GM12865 (cell line): ENCODE data around the gene USP17L21.
"Not testable (repeated sequence)": the region's sequence is repeated elsewhere in the genome, so short reads cannot be mapped to it uniquely, and the experiment has no call there.

Experiments used
- DNase-seq: peaks from one replicate; pipeline ENCODE4 v3.0.0; 2010; ENCODE audit warnings: low read depth
- H3K4me3 ChIP-seq: 2 replicates; pipeline ENCODE4 v1.5.1; 2011; ENCODE audit warnings: mild to moderate bottlenecking, low read depth, low read length, control low read depth

The USP17L21 gene, protein sequence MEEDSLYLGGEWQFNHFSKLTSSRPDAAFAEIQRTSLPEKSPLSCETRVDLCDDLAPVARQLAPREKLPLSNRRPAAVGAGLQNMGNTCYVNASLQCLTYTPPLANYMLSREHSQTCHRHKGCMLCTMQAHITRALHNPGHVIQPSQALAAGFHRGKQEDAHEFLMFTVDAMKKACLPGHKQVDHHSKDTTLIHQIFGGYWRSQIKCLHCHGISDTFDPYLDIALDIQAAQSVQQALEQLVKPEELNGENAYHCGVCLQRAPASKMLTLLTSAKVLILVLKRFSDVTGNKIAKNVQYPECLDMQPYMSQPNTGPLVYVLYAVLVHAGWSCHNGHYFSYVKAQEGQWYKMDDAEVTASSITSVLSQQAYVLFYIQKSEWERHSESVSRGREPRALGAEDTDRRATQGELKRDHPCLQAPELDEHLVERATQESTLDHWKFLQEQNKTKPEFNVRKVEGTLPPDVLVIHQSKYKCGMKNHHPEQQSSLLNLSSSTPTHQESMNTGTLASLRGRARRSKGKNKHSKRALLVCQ

GRCh38 chr4:9262572-9262971 lies at the start of gene USP17L21:
Gene USP17L21, plus strand, starts transcription at chr4:9262872. Its CDS starts 0 bp downstream, at chr4:9262872.
- not testable (repeated sequence) for H3K4me3 ChIP-seq, DNase-seq

GRCh38 chr4:9214701-9215100 lies 48.0 kb upstream of the USP17L21 start:
- not testable (repeated sequence) for H3K4me3 ChIP-seq, DNase-seq

DNA sequence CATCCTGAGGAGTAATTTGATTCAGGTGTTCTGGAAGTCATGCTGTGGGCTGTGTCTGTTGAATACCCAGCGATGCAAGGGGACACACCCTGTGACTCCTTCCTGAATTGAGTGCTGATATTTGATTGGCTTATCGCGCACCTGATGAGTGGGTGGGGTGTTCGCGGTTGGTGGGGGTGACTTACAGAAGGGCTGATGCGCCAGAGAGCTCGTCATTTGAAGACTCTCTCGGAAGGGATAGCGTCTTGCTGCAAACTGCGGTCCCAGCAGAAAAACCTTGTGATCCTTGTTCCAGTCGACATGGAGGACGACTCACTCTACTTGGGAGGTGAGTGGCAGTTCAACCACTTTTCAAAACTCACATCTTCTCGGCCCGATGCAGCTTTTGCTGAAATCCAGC lies 47.6 kb upstream of the USP17L21 start, which contains the start of gene USP17L11:
TSS of gene USP17L11 (plus strand) at position 301 of the 400 bp plus-strand sequence. CDS start at position 301, 0 bp downstream.
- not testable (repeated sequence) for DNase-seq

DNA sequence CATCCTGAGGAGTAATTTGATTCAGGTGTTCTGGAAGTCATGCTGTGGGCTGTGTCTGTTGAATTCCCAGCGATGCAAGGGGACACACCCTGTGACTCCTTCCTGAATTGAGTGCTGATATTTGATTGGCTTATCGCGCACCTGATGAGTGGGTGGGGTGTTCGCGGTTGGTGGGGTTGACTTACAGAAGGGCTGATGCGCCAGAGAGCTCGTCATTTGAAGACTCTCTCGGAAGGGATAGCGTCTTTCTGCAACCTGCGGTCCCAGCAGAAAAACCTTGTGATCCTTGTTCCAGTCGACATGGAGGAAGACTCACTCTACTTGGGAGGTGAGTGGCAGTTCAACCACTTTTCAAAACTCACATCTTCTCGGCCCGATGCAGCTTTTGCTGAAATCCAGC lies 42.8 kb upstream of the USP17L21 start, which contains the start of gene USP17L12:
TSS of gene USP17L12 (plus strand) at position 301 of the 400 bp plus-strand sequence. CDS start at position 301, 0 bp downstream.
- not testable (repeated sequence) for H3K4me3 ChIP-seq, DNase-seq

More for the DNA sequence above, 47.6 kb upstream of the USP17L21 start, which contains the start of gene USP17L11:
- H3K4me3 ChIP-seq, result not testable (repeated sequence)

- DNase-seq, H3K4me3 ChIP-seq: not testable (repeated sequence)
Observed at GRCh38 chr4:9224596-9224995, 38.1 kb upstream of the USP17L21 start, which contains the start of gene USP17L13. Gene USP17L13, plus strand, starts transcription at chr4:9224896. Its CDS starts 0 bp downstream, at chr4:9224896.

DNA sequence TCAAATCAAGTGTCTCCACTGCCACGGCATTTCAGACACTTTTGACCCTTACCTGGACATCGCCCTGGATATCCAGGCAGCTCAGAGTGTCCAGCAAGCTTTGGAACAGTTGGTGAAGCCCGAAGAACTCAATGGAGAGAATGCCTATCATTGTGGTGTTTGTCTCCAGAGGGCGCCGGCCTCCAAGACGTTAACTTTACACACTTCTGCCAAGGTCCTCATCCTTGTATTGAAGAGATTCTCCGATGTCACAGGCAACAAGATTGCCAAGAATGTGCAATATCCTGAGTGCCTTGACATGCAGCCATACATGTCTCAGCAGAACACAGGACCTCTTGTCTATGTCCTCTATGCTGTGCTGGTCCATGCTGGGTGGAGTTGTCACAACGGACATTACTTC lies 32.4 kb upstream of the USP17L21 start:
- DNase-seq, H3K4me3 ChIP-seq: not testable (repeated sequence)

DNA sequence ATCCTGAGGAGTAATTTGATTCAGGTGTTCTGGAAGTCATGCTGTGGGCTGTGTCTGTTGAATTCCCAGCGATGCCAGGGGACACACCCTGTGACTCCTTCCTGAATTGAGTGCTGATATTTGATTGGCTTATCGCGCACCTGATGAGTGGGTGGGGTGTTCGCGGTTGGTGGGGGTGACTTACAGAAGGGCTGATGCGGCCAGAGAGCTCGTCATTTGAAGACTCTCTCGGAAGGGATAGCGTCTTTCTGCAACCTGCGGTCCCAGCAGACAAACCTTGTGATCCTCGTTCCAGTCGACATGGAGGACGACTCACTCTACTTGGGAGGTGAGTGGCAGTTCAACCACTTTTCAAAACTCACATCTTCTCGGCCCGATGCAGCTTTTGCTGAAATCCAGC lies 28.6 kb upstream of the USP17L21 start, which contains the start of gene USP17L15:
TSS of gene USP17L15 (plus strand) at position 301 of the 400 bp plus-strand sequence. CDS start at position 301, 0 bp downstream.
- not testable (repeated sequence) for DNase-seq, H3K4me3 ChIP-seq

- not testable (repeated sequence) for H3K4me3 ChIP-seq
- DNase-seq, result peak; percentile 0
Observed at GRCh38 chr4:9238461-9238860, 24.2 kb upstream of the USP17L21 start.

DNA sequence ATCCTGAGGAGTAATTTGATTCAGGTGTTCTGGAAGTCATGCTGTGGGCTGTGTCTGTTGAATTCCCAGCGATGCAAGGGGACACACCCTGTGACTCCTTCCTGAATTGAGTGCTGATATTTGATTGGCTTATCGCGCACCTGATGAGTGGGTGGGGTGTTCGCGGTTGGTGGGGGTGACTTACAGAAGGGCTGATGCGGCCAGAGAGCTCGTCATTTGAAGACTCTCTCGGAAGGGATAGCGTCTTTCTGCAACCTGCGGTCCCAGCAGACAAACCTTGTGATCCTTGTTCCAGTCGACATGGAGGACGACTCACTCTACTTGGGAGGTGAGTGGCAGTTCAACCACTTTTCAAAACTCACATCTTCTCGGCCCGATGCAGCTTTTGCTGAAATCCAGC lies 19.1 kb upstream of the USP17L21 start, which contains the start of gene USP17L17:
TSS of gene USP17L17 (plus strand) at position 301 of the 400 bp plus-strand sequence. CDS start at position 301, 0 bp downstream.
- not testable (repeated sequence) for DNase-seq, H3K4me3 ChIP-seq

- DNase-seq, result peak; percentile 0
- not testable (repeated sequence) for H3K4me3 ChIP-seq
Observed at GRCh38 chr4:9247953-9248680, 14.6 kb upstream of the USP17L21 start, which contains the start of gene USP17L18. Gene USP17L18, plus strand, starts transcription at chr4:9248630. Its CDS starts 0 bp downstream, at chr4:9248630.

GRCh38 chr4:9253078-9253477 lies 9.6 kb upstream of the USP17L21 start, which contains the start of gene USP17L19:
Gene USP17L19, plus strand, starts transcription at chr4:9253378. Its CDS starts 0 bp downstream, at chr4:9253378.
- not testable (repeated sequence) for H3K4me3 ChIP-seq, DNase-seq

GRCh38 chr4:9257824-9258223 lies 4.8 kb upstream of the USP17L21 start, which contains the start of gene USP17L20:
Gene USP17L20, plus strand, starts transcription at chr4:9258124. Its CDS starts 0 bp downstream, at chr4:9258124.
- H3K4me3 ChIP-seq, DNase-seq: not testable (repeated sequence)

- not testable (repeated sequence) for DNase-seq, H3K4me3 ChIP-seq
Observed at GRCh38 chr4:9267319-9267718, 4.6 kb downstream of the USP17L21 start, which contains the start of gene USP17L22. Gene USP17L22, plus strand, starts transcription at chr4:9267619. Its CDS starts 0 bp downstream, at chr4:9267619.

DNA sequence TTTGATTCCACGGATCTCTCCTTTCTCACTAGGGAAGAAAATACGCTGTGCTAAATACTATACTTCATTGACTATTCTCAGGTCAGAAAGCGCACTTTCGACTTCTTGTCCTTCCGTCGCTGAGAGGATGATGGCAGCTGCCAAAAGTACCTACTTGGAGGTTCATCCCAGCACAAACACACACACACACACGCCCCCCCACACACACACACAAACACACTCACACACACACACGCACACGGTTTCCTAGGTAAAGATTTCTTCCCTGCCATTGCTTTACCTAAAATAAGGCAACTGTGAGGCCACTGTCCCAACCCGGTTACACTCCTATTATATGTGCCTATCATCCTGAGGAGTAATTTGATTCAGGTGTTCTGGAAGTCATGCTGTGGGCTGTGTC lies 9.0 kb downstream of the USP17L21 start:
- DNase-seq, H3K4me3 ChIP-seq: not testable (repeated sequence)
